Stimulated activated CD8-positive, alpha-beta memory T cell treated with anti-CD3 and anti-CD28 coated beads, Interleukin-7, amount 100 ng/mL, for 48 hours (primary cell): ENCODE data around the gene ABHD2.

ENCODE experiments used
- DNase-seq, 2 donors: peaks; one replicate each; pipeline ENCODE4 v3.0.0-alpha.2; 2020; ENCODE audit warnings: low read depth in 1 of 2; ENCODE audit errors: extremely low read depth in 1 of 2

ABHD2 gene

GRCh38 chr15:89186803-89187202, 98.5 kb downstream of the ABHD2 start:
- no peak for DNase-seq

- no peak for DNase-seq
Observed at GRCh38 chr15:89187301-89187985, 99.2 kb downstream of the ABHD2 start.

- DNase-seq, result no peak
Observed at GRCh38 chr15:89187986-89188514, 99.8 kb downstream of the ABHD2 start.

DNA sequence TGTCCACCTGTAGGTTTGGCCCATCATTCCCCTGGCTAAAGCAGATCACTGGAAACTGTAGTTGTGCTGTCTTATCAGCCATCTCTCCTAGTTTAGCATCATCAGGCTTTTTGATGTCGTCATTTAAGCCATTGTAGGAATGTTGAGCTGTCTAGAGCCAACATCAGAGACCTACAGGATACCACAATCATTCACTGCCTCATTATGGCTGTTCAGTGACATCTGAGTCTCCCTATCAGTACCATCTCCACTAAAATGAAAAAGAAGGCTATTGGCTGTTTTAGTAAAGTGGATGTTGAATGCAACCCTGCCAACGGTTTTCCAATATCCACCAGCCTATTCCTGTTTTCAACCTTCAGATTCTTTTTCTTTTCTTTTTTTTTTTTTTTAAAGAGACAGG, 103.9 kb downstream of the ABHD2 start:
- DNase-seq, result no peak

DNA sequence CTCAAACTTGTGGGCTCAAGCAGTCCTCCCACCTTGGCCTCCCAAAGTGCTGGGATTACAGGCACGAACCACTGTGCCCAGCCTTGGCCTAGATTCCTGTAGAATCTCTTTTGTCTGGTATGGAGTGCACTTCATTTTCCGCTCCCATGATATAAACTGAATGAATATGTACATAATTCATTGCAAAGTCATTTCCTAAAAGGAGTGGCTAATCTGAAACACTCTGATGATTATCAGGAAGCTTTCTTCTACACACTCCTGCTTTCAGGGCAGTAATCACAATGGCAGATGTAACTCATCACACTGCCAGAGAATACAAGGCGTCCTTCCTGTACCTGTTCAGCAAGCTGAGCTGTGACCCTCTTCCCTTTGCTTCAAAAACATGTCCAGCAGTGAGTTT, 104.5 kb downstream of the ABHD2 start:
- no peak for DNase-seq

GRCh38 chr15:89194608-89195007, 106.4 kb downstream of the ABHD2 start:
- no peak for DNase-seq

GRCh38 chr15:89195836-89196235, 107.6 kb downstream of the ABHD2 start:
- DNase-seq, result no peak

GRCh38 chr15:89196241-89196640, 108.0 kb downstream of the ABHD2 start:
- no peak for DNase-seq

DNA sequence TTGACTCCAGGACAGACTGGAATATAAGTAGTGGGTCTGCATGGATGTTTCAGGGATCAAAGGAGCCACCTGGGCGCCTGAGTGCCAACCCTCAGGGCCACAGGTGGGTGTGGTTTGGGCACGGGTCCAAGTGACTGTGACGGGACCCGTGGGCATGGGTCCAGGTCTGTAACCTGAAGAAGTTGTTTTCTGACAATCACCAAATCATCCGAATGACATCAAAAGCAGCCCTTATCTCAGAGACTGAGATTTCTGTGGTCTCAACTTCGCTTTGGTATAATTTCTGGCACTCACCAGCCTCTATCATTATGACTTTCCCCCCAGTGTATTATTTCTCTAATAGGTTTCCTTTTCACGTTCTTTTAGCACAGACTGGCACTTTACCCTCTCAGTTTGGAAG, 108.7 kb downstream of the ABHD2 start:
- peak in 1 of 2 donors; percentile 53 for DNase-seq

- DNase-seq, result peak in 1 of 2 donors; percentile 38
Observed at GRCh38 chr15:89197503-89197971, 109.3 kb downstream of the ABHD2 start.

DNA sequence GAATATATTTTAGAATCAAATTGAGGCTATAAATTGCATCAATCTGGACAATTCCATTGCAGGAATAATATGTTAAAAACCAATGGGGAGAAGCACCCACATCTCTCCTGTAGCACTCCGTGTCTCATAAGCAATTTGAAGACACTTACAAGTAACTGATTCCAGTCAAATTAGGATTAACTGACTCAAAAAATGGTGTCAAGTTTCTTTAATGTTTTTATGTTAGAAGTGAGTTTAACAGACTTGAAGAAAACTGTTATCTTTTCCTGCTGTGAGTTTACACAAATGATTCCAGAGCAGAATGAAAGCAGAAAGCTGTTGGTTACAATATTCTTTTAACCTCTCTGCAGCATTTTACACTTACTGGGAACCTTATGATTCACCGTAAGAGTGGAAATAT, 109.9 kb downstream of the ABHD2 start:
- no peak for DNase-seq

GRCh38 chr15:89198934-89199333, 110.7 kb downstream of the ABHD2 start:
- DNase-seq, result no peak

- no peak for DNase-seq
Observed at GRCh38 chr15:89199746-89200145, 111.5 kb downstream of the ABHD2 start.

DNA sequence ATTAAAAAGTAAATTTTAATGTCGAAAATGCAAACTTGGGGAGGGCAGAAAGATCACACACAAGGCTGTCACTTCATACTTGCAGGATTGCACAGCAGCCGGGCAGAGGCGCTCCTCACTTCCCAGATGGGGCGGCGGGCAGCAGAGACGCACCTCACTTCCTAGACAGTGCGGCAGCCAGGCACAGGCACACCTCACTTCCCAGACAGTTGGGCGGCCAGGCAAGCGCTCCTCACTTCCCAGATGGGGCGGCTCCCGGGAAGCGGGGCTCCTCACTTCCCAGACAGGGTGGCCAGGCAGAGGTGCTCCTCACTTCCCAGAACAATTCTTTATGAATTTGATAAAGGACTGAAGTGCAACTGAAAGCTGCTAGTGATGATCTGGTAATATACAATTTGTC, 111.9 kb downstream of the ABHD2 start:
- no peak for DNase-seq

DNA sequence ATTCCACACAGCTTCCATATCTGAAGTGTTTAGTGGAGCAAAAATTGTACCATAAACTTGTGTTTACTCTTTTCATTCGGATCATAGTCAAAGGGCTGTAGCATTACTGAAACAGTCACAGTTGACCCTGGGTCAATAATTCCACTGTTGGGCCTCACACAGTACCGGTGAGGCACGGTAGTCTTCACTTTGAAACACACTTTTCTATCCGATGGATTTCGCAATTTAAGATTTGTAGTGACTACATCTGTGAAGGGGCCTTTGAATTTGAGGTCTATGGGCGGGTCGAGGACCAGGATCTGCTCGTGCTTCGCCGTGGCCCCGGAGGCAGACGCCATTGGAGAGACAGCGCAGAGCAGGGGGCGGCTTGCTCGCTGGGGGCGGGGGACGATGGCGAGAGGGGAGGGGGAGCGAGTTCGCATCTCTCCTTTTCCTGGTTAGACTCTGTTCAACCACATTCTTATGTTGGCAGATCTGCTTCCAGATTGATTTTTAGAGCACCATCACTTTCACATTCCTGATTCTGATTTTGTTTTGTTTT, 113.3 kb downstream of the ABHD2 start:
- no peak for DNase-seq

DNA sequence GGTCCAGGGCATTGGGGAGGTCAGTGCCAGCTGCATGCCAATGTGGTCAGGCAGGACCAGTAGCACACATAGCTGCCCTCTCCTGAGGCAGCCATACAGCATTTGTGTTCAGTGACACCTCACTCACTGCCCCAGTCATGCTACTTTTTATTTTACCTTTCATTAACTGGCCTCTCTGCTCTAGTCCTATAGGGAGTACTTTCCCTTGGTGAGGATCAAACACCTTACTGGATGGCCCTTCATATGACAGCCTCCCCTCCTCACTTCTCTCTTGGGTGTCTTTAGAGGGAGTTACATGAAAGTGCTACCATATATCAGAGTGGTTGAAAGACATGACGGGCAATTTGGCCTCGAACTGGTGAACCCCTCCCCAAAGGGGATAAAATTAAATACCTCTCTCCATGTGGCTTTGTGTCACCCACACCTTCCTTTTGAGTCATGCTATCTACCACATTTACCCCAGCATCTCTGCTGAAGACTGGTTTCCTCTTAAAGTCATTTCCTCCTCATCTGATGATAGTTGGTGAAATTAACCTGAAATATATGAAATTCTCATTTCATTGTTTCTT, 115.5 kb downstream of the ABHD2 start:
- DNase-seq, result peak in 1 of 2 donors; percentile 25

DNA sequence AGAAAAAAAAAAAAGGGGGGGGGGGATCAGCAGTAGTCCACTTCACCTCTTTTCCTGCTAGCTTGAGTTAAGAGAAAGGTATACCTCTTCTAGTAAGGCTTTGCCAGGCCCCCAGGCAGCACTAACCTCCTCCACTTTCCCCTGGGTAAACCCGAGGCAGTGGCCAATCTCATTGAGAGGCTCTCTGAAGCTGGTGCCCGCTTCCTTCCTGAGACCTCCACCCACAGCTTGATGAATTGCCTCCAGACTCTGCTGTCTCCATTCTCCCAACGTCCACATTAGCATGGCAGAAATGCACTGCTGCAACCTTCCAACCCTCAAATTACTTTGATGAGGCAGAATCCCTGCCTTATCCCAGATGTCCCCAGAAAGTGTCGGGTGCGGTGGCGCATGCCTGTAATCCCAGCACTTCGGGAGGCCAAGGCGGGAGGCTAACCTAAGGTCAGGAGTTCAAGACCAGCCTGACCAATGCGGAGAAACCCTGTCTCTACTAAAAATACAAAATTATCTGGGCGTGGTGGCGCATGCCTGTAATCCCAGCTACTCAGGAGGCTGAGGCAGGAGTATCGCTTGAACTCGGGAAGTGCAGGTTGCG, 117.8 kb downstream of the ABHD2 start:
- no peak for DNase-seq

GRCh38 chr15:89206908-89207331, 118.7 kb downstream of the ABHD2 start:
- peak; percentile 41 to 63 for DNase-seq

DNA sequence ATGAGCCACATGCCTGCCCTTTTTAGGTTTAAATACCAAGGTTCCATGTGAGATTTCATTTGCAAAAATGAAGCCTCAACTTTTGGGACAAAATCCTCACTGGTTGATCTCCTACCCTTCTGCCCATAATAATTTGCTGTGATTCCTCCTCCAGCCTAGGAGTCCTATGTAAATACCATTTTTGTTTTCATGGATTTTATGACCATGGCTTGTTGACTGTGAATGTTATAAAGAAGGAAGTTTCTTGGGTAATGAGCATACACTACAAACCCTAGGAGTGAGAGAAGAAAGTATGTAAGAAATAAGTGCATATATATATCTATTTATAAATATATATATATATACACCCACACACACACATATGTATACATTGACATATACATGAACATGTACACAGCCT, 120.0 kb downstream of the ABHD2 start:
- DNase-seq, result no peak

DNA sequence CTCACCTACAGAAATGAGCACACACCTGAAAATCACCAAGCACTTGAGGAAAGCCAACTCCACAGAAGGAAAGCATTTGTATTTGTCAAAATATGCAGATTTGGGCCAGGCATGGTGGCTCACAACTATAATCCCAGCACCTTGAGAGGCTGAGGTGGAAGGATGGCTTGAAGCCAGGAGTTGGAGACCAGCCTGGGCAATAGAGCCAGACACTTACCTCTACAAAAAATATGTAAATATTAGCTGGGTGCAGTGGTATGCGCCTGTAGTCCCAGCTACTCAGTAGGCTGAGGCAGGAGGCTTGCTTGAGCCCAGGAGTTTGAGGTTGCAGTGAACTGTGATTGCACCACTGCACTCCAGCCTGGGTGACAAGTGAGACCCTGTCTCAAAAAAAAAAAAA, 120.8 kb downstream of the ABHD2 start:
- no peak for DNase-seq

GRCh38 chr15:89211678-89212170, 123.5 kb downstream of the ABHD2 start:
- DNase-seq, result no peak

DNA sequence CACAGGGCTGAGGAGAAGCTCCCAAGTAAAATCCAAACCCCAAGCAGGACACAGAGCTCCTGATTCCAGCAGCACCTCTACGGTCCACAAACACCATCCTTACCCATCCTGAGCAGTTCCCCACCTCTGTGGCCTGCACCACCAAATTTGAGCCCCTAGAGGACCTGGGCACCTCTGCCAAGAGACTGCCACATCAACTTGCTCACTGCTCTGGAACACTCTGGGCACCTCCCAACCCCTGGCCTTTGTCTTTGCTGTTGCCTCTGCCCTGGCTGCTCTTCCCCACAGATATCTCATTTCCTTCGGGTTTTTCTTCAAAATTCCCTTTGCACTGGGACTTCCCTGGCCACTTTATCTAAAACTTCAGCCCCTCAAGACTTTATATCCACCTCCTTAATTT, 127.4 kb downstream of the ABHD2 start:
- DNase-seq, result no peak
